HEK293 (cell line): Measurements from ENCODE around the gene LARGE1.

ENCODE experiments used
- CTCF ChIA-PET: fragments of 350-600 bp; formaldehyde crosslinking; extraction: SDS; loops from one replicate; lab custom pipeline; 2021; ENCODE audit warnings: antibody characterized with exemption; lab: Yijun Ruan, JAX
- POLR2A ChIA-PET: fragments of 300-600 bp; formaldehyde crosslinking; extraction: SDS; loops from one replicate; lab custom pipeline; 2020; ENCODE audit warnings: antibody characterized with exemption, inconsistent platforms; lab: Yijun Ruan, JAX
- H3K27ac ChIP-seq: fragments of 200-500 bp; sonication (Bioruptor generic); 2 replicates; pipeline ENCODE4 v1.5.1; 2014; ENCODE audit warnings: low read depth, low read length, control low read depth, inconsistent platforms; ENCODE audit errors: extremely low read depth
- H3K36me3 ChIP-seq, 2 experiments: fragments of 200-500 bp in 1 of 2; sonication (Bioruptor generic) in 1 of 2; 1 replicate in 1 of 2; 2 replicates in 1 of 2; pipeline ENCODE4 v1.5.1; 2014 to 2017; ENCODE audit warnings: inconsistent platforms in 2 of 2, low read length in 2 of 2; ENCODE audit not compliant: control insufficient read depth in 2 of 2, insufficient read depth in 1 of 2
- H3K4me1 ChIP-seq: fragments of 200-500 bp; sonication (Bioruptor generic); 2 replicates; pipeline ENCODE4 v1.5.1; 2014; ENCODE audit warnings: mild to moderate bottlenecking, low read length, inconsistent platforms; ENCODE audit not compliant: control insufficient read depth, insufficient read depth
- H3K4me3 ChIP-seq: 2 replicates; pipeline ENCODE4 v1.5.1; 2011; ENCODE audit warnings: low read depth, mild to moderate bottlenecking, control low read depth, low read length, moderate library complexity
- H3K9me3 ChIP-seq: fragments of 200-500 bp; sonication (Bioruptor generic); 2 replicates; pipeline ENCODE4 v1.5.1; 2014; ENCODE audit warnings: low read depth, low read length, inconsistent platforms; ENCODE audit not compliant: control insufficient read depth, insufficient read depth
- KLF1 ChIP-seq: fragments of 450-650 bp; formaldehyde crosslinking; IDR thresholded peaks from 2 replicates; pipeline ENCODE4 v1.5.1; 2016; ENCODE audit warnings: missing biosample characterization, missing genetic modification characterization
- KLF10 ChIP-seq: fragments of 450-650 bp; IDR thresholded peaks from 2 replicates; pipeline ENCODE4 v1.5.1; 2018; ENCODE audit warnings: missing biosample characterization, mild to moderate bottlenecking, missing genetic modification characterization
- OSR2 ChIP-seq: fragments of 450-650 bp; formaldehyde crosslinking; IDR thresholded peaks from 2 replicates; pipeline ENCODE4 v1.5.1; 2016; ENCODE audit warnings: missing biosample characterization, missing genetic modification characterization
- SCRT1 ChIP-seq: fragments of 450-650 bp; formaldehyde crosslinking; IDR thresholded peaks from 2 replicates; pipeline ENCODE4 v1.5.1; 2016; ENCODE audit warnings: missing biosample characterization, missing genetic modification characterization, borderline replicate concordance
- WT1 ChIP-seq: fragments of 450-650 bp; formaldehyde crosslinking; IDR thresholded peaks from 2 replicates; pipeline ENCODE4 v1.5.1; 2016; ENCODE audit warnings: missing biosample characterization, missing genetic modification characterization
- ZIC2 ChIP-seq: fragments of 450-650 bp; formaldehyde crosslinking; IDR thresholded peaks from 2 replicates; pipeline ENCODE4 v1.5.1; 2016; ENCODE audit warnings: missing biosample characterization, missing genetic modification characterization
- ZNF114 ChIP-seq: fragments of 450-650 bp; formaldehyde crosslinking; IDR thresholded peaks from 2 replicates; pipeline ENCODE4 v1.5.0; 2017; ENCODE audit warnings: missing biosample characterization, missing genetic modification characterization
- ZNF292 ChIP-seq: fragments of 450-650 bp; formaldehyde crosslinking; IDR thresholded peaks from 2 replicates; pipeline ENCODE4 v1.5.1; 2016; ENCODE audit warnings: low read depth, missing biosample characterization, missing genetic modification characterization, borderline replicate concordance
- ZNF549 ChIP-seq: fragments of 450-650 bp; IDR thresholded peaks from 2 replicates; pipeline ENCODE4 v1.5.1; 2018; ENCODE audit warnings: missing biosample characterization, missing genetic modification characterization, mild to moderate bottlenecking, inconsistent platforms, moderate library complexity
- ZNF558 ChIP-seq: fragments of 450-650 bp; formaldehyde crosslinking; IDR thresholded peaks from 2 replicates; pipeline ENCODE4 v1.5.1; 2016; ENCODE audit warnings: missing biosample characterization, missing genetic modification characterization
- ZNF626 ChIP-seq: fragments of 450-650 bp; sonication (Bioruptor Pico); formaldehyde crosslinking; IDR thresholded peaks from 2 replicates; pipeline ENCODE4 v1.5.1; 2018; ENCODE audit warnings: missing biosample characterization, missing genetic modification characterization, inconsistent platforms
- ZNF785 ChIP-seq: fragments of 450-650 bp; formaldehyde crosslinking; IDR thresholded peaks from 2 replicates; pipeline ENCODE4 v1.5.1; 2016; ENCODE audit warnings: missing biosample characterization, missing genetic modification characterization
- ZNF791 ChIP-seq: fragments of 450-650 bp; formaldehyde crosslinking; IDR thresholded peaks from 2 replicates; pipeline ENCODE4 v1.5.1; 2016; ENCODE audit warnings: missing biosample characterization, missing genetic modification characterization
- ZXDB ChIP-seq: fragments of 450-650 bp; formaldehyde crosslinking; IDR thresholded peaks from 2 replicates; pipeline ENCODE4 v1.5.1; 2016; ENCODE audit warnings: missing biosample characterization, missing genetic modification characterization
- TF ChIP-seq, protein P1 (sequence below): fragments of 450-650 bp; formaldehyde crosslinking; IDR thresholded peaks from 2 replicates; pipeline ENCODE4 v1.5.1; 2016; ENCODE audit warnings: missing biosample characterization, missing genetic modification characterization
- TF ChIP-seq, protein P2 (sequence below): IDR thresholded peaks from 2 replicates; pipeline ENCODE4 v1.6.1; 2011; ENCODE audit warnings: mild to moderate bottlenecking, low read depth, low read length, borderline replicate concordance

LARGE1 gene

DNA sequence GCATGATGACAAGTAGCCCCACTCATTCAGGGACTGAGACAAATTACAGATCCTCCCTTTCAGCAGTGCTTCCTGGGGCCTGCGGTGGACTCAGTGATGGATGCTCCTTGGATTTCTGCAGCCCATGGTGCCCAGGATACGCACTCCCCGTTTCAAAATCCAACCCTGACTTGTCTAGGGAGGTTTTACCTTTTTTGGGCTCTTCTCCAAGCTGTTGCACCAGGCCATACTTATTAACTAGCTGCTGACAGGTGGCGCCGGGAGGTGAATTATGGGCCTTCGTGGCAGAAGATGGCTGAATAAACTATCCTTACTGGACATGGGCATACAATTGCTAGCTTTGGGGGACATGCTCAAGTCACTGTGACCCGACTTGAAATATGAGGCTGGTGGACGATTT lies 537.8 kb downstream of the LARGE1 start:
- Histone ChIP-seq H3K4me1 (no peaks in the 10 kb centered on the region), H3K27ac (no peak overlapping the region), H3K9me3 (no peaks in the 10 kb centered on the region), H3K36me3 (peaks cover 0 to 10% of the 10 kb centered on the region in 2 experiments; a peak in 1 of 3 replicates), H3K4me3 (no peak overlapping the region)
- TF ChIP-seq ZNF558 (tag by site-specific recombination) (no peak), ZNF785 (tag by site-specific recombination) (no peak), ZNF114 (no peak), SCRT1 (no peak), ZNF292 (tag by site-specific recombination) (no peak)
- TF ChIP-seq, protein P1, sequence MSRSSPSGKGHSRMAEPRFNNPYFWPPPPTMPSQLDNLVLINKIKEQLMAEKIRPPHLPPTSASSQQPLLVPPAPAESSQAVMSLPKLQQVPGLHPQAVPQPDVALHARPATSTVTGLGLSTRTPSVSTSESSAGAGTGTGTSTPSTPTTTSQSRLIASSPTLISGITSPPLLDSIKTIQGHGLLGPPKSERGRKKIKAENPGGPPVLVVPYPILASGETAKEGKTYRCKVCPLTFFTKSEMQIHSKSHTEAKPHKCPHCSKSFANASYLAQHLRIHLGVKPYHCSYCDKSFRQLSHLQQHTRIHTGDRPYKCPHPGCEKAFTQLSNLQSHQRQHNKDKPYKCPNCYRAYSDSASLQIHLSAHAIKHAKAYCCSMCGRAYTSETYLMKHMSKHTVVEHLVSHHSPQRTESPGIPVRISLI (tag by site-specific recombination) = no peak
- CTCF ChIA-PET = interaction anchor here (0.7 kb wide), 2 partner anchors 12 to 163 kb away, joined by 3 to 4 read pairs; no protein-coding TSS in a partner anchor
- POLR2A ChIA-PET = no interaction called here

DNA sequence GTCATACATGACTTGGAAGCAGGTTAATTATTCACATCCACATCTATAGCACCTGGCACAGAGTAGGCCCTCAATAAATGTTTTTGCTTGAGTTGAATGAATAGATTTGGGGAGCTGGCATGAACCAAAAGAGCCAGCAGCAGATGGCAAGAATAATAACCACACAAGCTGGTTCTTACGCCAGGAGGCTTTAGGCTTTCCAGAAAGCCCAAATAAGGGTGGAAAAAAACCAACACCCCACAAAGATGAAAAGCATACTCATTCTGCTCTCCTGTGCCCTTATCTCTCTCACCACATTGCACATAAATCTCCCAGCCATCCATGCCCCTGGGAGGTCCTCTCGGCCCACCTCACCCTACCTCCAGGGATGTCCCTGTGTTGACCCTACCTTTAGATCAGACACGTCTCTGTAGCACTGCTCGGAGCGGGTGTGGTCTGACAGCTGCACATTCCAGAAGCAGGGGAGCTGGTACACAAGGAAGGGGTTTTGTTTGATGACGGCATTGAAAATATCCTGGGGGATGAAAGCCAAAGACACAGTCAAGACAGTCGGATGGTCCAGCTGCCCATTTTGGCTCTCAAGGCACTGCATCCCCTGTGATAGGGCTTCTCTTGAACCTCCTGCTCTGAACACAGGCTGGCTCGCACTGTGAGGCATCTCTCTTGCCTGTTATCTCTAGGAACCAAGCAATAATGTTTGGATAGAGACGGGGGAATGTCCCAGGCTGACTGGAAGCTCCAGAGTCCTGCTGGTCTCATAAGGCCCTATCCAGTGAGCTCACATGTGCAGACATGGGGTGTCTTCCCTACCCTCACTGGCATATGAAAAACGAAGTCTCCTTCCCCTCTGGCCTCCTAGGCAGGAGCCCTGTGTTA lies 538.5 kb downstream of the LARGE1 start:
- peaks cover 0 to 10% of the 10 kb centered on the region in 2 experiments; a peak in 1 of 3 replicates for H3K36me3 ChIP-seq
- H3K4me3 ChIP-seq = no peak overlapping the region
- CTCF ChIA-PET = no interaction called here
- no peaks in the 10 kb centered on the region for H3K9me3 ChIP-seq
- H3K27ac ChIP-seq = no peak overlapping the region
- POLR2A ChIA-PET = no interaction called here
- no peaks in the 10 kb centered on the region for H3K4me1 ChIP-seq
- no peak for TF ChIP-seq ZNF626 (tag by site-specific recombination)
- TF ChIP-seq OSR2 (tag by site-specific recombination) = no peak
- TF ChIP-seq KLF1 (tag by site-specific recombination) = no peak
- TF ChIP-seq, protein P2, sequence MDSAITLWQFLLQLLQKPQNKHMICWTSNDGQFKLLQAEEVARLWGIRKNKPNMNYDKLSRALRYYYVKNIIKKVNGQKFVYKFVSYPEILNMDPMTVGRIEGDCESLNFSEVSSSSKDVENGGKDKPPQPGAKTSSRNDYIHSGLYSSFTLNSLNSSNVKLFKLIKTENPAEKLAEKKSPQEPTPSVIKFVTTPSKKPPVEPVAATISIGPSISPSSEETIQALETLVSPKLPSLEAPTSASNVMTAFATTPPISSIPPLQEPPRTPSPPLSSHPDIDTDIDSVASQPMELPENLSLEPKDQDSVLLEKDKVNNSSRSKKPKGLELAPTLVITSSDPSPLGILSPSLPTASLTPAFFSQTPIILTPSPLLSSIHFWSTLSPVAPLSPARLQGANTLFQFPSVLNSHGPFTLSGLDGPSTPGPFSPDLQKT = no peak
- TF ChIP-seq ZNF549 = no peak
- TF ChIP-seq KLF10 (tag by site-specific recombination) = no peak
- TF ChIP-seq ZNF791 = no peak
- TF ChIP-seq ZXDB (tag by site-specific recombination) = no peak
- TF ChIP-seq, all 188 proteins: peak for 0

DNA sequence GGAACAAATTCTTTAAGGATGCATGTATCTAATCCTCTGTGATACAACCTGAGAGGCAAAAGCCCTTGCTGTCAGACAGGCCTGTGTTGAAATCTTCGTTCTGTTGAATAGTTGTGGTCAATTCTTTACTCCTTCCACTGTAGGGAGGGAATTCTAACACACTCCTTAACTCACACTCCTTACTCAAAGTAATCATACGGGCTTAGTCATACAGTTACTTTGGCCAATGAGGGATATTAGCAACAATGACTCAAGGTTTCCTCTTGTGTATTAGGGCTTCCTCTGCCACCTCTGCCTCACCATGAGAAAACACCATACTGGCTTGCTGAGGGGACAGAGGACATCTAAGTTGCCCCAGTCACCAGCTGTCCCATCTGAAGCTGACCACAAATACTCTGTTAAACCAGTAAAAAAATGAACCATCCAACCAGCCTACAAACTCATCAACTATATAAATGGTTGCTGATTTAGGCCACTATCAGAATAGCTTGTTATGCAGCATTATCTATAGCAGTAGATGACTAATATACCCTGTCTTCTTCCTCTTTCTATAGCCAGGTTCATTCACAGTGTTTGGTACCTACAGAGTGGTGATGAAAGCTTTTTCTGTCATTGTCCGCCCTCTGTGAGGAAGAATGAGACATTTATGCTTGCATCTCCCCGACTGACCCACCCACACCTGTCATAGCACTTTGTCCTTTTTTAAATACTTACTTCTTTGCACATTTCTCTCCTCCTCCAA lies 539.3 kb downstream of the LARGE1 start:
- Histone ChIP-seq H3K4me1 (no peaks in the 10 kb centered on the region), H3K4me3 (no peak overlapping the region), H3K9me3 (no peaks in the 10 kb centered on the region), H3K36me3 (peaks cover 0 to 10% of the 10 kb centered on the region in 2 experiments; a peak in 1 of 3 replicates), H3K27ac (no peak overlapping the region)
- ChIA-PET POLR2A (no interaction called here), CTCF (no interaction called here)
- TF ChIP-seq ZIC2 (tag by site-specific recombination) = no peak
- peak; percentile 40; the same call in 1 of the 2 replicates for TF ChIP-seq WT1 (tag by site-specific recombination)
